Measurements from ENCODE around the gene NKX1-1. TPM values are rescaled to one million over a fixed set of nuclear protein-coding genes. Genes with fewer than 3 reads are reported as not detected.
"Not testable (repeated sequence)": the region's sequence is repeated elsewhere in the genome, so short reads cannot be mapped to it uniquely, and the experiment has no call there.

NKX1-1 gene
- total and polyA plus RNA-seq, 5 donors from 2014 or later = not detected

- Histone ChIP-seq H3K9me3 (ENCODE audit: control insufficient read depth in 2 of 2, low read length in 2 of 2) (no peaks in the 10 kb centered on the region), H3K4me3 (ENCODE audit: low read depth, low read length) (no peak overlapping the region), H3K27ac (ENCODE audit: insufficient read depth, low read length, poor library complexity, severe bottlenecking) (no peak overlapping the region), H3K4me1 (ENCODE audit: control insufficient read depth, insufficient read depth, low read length, poor library complexity, severe bottlenecking) (no peaks in the 10 kb centered on the region), H3K27me3 (ENCODE audit: control insufficient read depth, insufficient read depth, low read length) (no peaks in the 10 kb centered on the region), H3K36me3 (ENCODE audit: control insufficient read depth, insufficient read depth, low read length) (peaks cover 2% of the 10 kb centered on the region)
- Mint-ChIP-seq H3K9me3 (peaks cover 0 to 1% (median 0%) of the 10 kb centered on the region in 7 donors), H3K27me3 (no peaks in the 10 kb centered on the region), H3K36me3 (peaks cover 21% of the 10 kb centered on the region), H3K4me3 (no peak overlapping the region), H3K27ac (no peak overlapping the region), H3K4me1 (no peaks in the 10 kb centered on the region)
- ATAC-seq (ENCODE audit: low read depth in 2 of 2) (no peak), DNase-seq (no peak)
Observed at GRCh38 chr4:1376841-1377605, 29.2 kb downstream of the NKX1-1 start.

- Mint-ChIP-seq H3K4me3 (no peak overlapping the region), H3K27ac (no peak overlapping the region), H3K36me3 (peaks cover 22% of the 10 kb centered on the region), H3K4me1 (no peaks in the 10 kb centered on the region), H3K9me3 (peaks cover 0 to 1% (median 0%) of the 10 kb centered on the region in 7 donors), H3K27me3 (no peaks in the 10 kb centered on the region)
- ATAC-seq (ENCODE audit: low read depth in 2 of 2) = no peak
- Histone ChIP-seq H3K9me3 (ENCODE audit: control insufficient read depth in 2 of 2, low read length in 2 of 2) (no peaks in the 10 kb centered on the region), H3K4me1 (ENCODE audit: control insufficient read depth, insufficient read depth, low read length, poor library complexity, severe bottlenecking) (no peaks in the 10 kb centered on the region), H3K27ac (ENCODE audit: insufficient read depth, low read length, poor library complexity, severe bottlenecking) (no peak overlapping the region), H3K4me3 (ENCODE audit: low read depth, low read length) (no peak overlapping the region), H3K27me3 (ENCODE audit: control insufficient read depth, insufficient read depth, low read length) (no peaks in the 10 kb centered on the region), H3K36me3 (ENCODE audit: control insufficient read depth, insufficient read depth, low read length) (peaks cover 6% of the 10 kb centered on the region)
- DNase-seq = no peak
Observed at GRCh38 chr4:1376391-1376840, 29.8 kb downstream of the NKX1-1 start.

DNA sequence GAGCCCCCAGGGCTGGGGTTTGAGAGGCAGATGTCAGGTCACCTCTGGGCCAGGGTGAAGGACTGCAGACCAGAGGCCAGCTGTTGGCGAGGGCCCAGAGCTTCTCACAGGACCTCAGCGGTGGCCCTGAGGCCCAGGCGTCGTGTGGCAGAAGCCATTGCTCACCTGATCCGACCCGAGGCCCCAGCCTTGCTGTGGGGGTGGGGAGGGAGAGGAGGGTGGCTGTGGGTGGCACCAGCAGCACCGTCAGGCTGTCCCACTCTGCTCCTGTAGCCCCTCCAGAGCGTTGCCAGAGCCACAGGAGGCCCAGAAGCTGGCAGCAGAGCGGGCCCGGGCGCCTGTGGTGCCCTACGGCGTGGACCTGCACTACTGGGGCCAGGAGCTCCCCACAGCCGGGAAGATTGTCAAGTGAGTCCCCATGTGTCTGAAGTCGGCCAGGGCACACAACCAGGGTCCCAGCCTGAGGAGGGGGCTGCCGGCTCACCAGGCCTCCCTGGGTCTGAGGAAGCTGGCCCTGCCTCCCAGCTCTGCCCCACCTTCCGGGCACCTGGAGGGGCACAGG lies 30.4 kb downstream of the NKX1-1 start:
- Mint-ChIP-seq H3K9me3 (peaks cover 0 to 1% (median 0%) of the 10 kb centered on the region in 7 donors), H3K4me3 (no peak overlapping the region), H3K36me3 (peaks cover 28% of the 10 kb centered on the region), H3K27me3 (no peaks in the 10 kb centered on the region), H3K27ac (no peak overlapping the region), H3K4me1 (no peaks in the 10 kb centered on the region)
- H3K27me3 ChIP-seq (ENCODE audit: control insufficient read depth, insufficient read depth, low read length) = no peaks in the 10 kb centered on the region
- H3K9me3 ChIP-seq (ENCODE audit: control insufficient read depth in 2 of 2, low read length in 2 of 2) = no peaks in the 10 kb centered on the region
- H3K36me3 ChIP-seq (ENCODE audit: control insufficient read depth, insufficient read depth, low read length) = peaks cover 10% of the 10 kb centered on the region
- no peak for ATAC-seq (ENCODE audit: low read depth in 2 of 2)
- DNase-seq = no peak
- no peak overlapping the region for H3K27ac ChIP-seq (ENCODE audit: insufficient read depth, low read length, poor library complexity, severe bottlenecking)
- no peaks in the 10 kb centered on the region for H3K4me1 ChIP-seq (ENCODE audit: control insufficient read depth, insufficient read depth, low read length, poor library complexity, severe bottlenecking)
- no peak overlapping the region for H3K4me3 ChIP-seq (ENCODE audit: low read depth, low read length)

DNA sequence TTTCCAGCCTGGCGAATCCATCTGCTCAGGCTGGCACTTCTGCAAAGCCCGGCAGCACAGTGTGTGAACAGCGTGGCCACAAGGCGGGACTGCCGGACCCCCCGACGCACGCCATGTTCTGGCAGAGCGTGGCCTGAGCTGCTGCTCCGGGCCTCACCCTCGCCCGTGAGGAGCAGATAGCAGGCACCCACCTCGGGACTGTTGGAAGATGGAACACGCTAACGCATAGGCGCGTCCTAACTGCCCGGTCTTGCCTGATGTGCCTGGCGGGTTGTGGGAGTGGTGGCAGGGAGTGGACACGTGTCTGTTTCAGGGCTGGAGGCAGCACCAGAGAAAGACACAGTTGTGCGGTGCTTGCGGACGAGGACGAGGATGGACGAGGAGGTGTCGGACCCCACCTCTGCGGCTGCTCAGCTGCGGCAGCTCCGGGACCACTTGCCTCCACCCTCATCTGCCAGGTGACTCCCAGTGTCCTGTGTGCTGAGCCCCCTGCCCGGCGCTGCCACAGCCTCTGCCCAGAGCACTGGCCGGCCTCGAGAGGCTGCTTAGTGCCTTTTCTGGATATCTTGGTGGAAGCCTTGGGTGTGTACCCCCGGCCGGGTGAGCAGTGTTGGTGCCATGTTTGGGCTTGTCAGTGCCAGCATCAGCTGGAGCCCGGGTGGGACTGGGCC lies 31.1 kb downstream of the NKX1-1 start:
- H3K27ac ChIP-seq (ENCODE audit: insufficient read depth, low read length, poor library complexity, severe bottlenecking) = no peak overlapping the region
- Mint-ChIP-seq H3K9me3 (peaks cover 0 to 1% (median 0%) of the 10 kb centered on the region in 7 donors), H3K36me3 (peaks cover 28% of the 10 kb centered on the region), H3K4me3 (no peak overlapping the region), H3K27me3 (no peaks in the 10 kb centered on the region), H3K27ac (no peak overlapping the region), H3K4me1 (no peaks in the 10 kb centered on the region)
- no peaks in the 10 kb centered on the region for H3K27me3 ChIP-seq (ENCODE audit: control insufficient read depth, insufficient read depth, low read length)
- no peak overlapping the region for H3K4me3 ChIP-seq (ENCODE audit: low read depth, low read length)
- no peaks in the 10 kb centered on the region for H3K4me1 ChIP-seq (ENCODE audit: control insufficient read depth, insufficient read depth, low read length, poor library complexity, severe bottlenecking)
- DNase-seq (no peak), ATAC-seq (ENCODE audit: low read depth in 2 of 2) (no peak)
- H3K36me3 ChIP-seq (ENCODE audit: control insufficient read depth, insufficient read depth, low read length) = peaks cover 12% of the 10 kb centered on the region
- H3K9me3 ChIP-seq (ENCODE audit: control insufficient read depth in 2 of 2, low read length in 2 of 2) = no peaks in the 10 kb centered on the region

GRCh38 chr4:1374706-1375045 lies 31.6 kb downstream of the NKX1-1 start:
- H3K9me3 ChIP-seq (ENCODE audit: control insufficient read depth in 2 of 2, low read length in 2 of 2) = no peaks in the 10 kb centered on the region
- DNase-seq = no peak
- Mint-ChIP-seq H3K4me3 (no peak overlapping the region), H3K4me1 (no peaks in the 10 kb centered on the region), H3K27ac (no peak overlapping the region), H3K27me3 (no peaks in the 10 kb centered on the region), H3K9me3 (peaks cover 0 to 1% (median 0%) of the 10 kb centered on the region in 7 donors), H3K36me3 (peaks cover 33% of the 10 kb centered on the region)
- H3K27me3 ChIP-seq (ENCODE audit: control insufficient read depth, insufficient read depth, low read length) = no peaks in the 10 kb centered on the region
- no peaks in the 10 kb centered on the region for H3K4me1 ChIP-seq (ENCODE audit: control insufficient read depth, insufficient read depth, low read length, poor library complexity, severe bottlenecking)
- no peak overlapping the region for H3K27ac ChIP-seq (ENCODE audit: insufficient read depth, low read length, poor library complexity, severe bottlenecking)
- peaks cover 12% of the 10 kb centered on the region for H3K36me3 ChIP-seq (ENCODE audit: control insufficient read depth, insufficient read depth, low read length)
- ATAC-seq (ENCODE audit: low read depth in 2 of 2) = no peak
- no peak overlapping the region for H3K4me3 ChIP-seq (ENCODE audit: low read depth, low read length)

DNA sequence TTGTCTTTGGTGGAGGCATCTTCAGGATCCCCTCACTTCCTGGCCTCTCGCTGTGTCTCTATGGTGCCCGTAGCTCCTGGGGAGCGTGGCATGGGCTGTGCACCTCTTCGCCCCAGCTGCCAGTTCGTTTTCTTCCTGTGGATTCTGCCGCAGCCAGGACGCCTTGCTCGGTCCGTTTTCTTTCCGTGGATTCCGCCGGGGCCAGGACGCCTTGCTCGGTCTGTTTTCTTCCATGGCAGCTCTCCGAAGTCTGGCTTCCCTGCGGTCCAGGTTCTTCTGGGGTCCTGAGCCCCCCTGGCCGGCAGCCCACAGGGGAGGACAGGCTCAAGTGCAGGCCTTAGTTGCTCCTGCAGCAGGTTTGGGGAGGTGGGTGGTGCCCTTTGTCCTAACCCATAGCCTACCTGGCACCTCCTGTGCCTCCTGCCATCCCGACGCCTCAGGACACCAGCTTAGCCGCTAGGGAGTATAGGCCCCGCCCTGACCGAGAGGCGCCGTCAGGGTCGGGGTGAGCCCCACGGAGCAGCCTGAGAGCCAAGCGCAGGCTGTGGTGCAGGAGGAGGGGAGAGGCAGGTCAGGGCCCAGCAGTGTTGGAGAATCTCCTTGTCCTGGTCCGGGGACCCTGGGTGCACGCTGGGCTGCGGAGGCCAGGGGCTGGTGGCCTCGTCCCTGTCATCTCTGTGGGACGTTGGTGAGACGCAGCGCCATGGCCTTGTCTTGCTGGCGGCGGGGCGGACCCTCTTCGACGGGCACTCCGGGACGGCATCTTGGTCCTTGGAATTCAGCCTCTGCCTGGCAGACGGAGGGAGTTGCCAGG lies 32.1 kb downstream of the NKX1-1 start:
- H3K4me1 ChIP-seq (ENCODE audit: control insufficient read depth, insufficient read depth, low read length, poor library complexity, severe bottlenecking) = no peaks in the 10 kb centered on the region
- no peak for DNase-seq
- no peaks in the 10 kb centered on the region for H3K4me1 Mint-ChIP-seq
- no peaks in the 10 kb centered on the region for H3K27me3 Mint-ChIP-seq
- H3K4me3 ChIP-seq (ENCODE audit: low read depth, low read length) = no peak overlapping the region
- H3K27ac Mint-ChIP-seq = no peak overlapping the region
- no peak overlapping the region for H3K4me3 Mint-ChIP-seq
- H3K9me3 Mint-ChIP-seq = peaks cover 0 to 3% (median 0%) of the 10 kb centered on the region in 7 donors
- peaks cover 37% of the 10 kb centered on the region for H3K36me3 Mint-ChIP-seq
- H3K27ac ChIP-seq (ENCODE audit: insufficient read depth, low read length, poor library complexity, severe bottlenecking) = no peak overlapping the region
- no peaks in the 10 kb centered on the region for H3K27me3 ChIP-seq (ENCODE audit: control insufficient read depth, insufficient read depth, low read length)
- H3K36me3 ChIP-seq (ENCODE audit: control insufficient read depth, insufficient read depth, low read length) = peaks cover 12% of the 10 kb centered on the region
- H3K9me3 ChIP-seq (ENCODE audit: control insufficient read depth in 2 of 2, low read length in 2 of 2) = no peaks in the 10 kb centered on the region
- ATAC-seq (ENCODE audit: low read depth in 2 of 2) = no peak

- not testable (repeated sequence) for H3K4me1 ChIP-seq (ENCODE audit: control insufficient read depth, insufficient read depth, low read length, poor library complexity, severe bottlenecking); H3K27ac Mint-ChIP-seq; H3K9me3 ChIP-seq (ENCODE audit: control insufficient read depth in 2 of 2, low read length in 2 of 2); H3K4me1 Mint-ChIP-seq; H3K27ac ChIP-seq (ENCODE audit: insufficient read depth, low read length, poor library complexity, severe bottlenecking); H3K27me3 ChIP-seq (ENCODE audit: control insufficient read depth, insufficient read depth, low read length); H3K9me3 Mint-ChIP-seq; H3K4me3 ChIP-seq (ENCODE audit: low read depth, low read length); H3K27me3 Mint-ChIP-seq; ATAC-seq (ENCODE audit: low read depth in 2 of 2); DNase-seq; H3K4me3 Mint-ChIP-seq
- peaks cover 14% of the 10 kb centered on the region for H3K36me3 ChIP-seq (ENCODE audit: control insufficient read depth, insufficient read depth, low read length)
- H3K36me3 Mint-ChIP-seq = peaks cover 37% of the 10 kb centered on the region
Observed at GRCh38 chr4:1372576-1372975, 33.7 kb downstream of the NKX1-1 start.

All from CD4-positive, CD25-positive, alpha-beta regulatory T cell (primary cell).